Left lung (tissue), 10 donors: Measurements from ENCODE around the gene RPL32. TPM values are rescaled to one million over a fixed set of nuclear protein-coding genes. Genes with fewer than 3 reads are reported as not detected.

Experiments
- ATAC-seq: fragments of 200-7000 bp; cut with Tn5 transposase; one replicate; pipeline ENCODE4 v1.9.1; 2020; ENCODE audit warnings: moderate library complexity
- DNase-seq, 4 donors: peaks; one replicate each; pipeline ENCODE4 v3.0.0-alpha.2; 2013 to 2020
- H3K27ac ChIP-seq, 2 donors: fragments of 200-600 bp; sonication (generic) in 1 of 2; one replicate each; pipeline versions ENCODE4 v1.5.0 to v1.8.0; 2020 to 2021
- H3K27me3 ChIP-seq, 2 donors: fragments of 200-600 bp; sonication (generic) in 1 of 2; one replicate each; pipeline versions ENCODE4 v1.5.0 to v1.8.0; 2020 to 2021
- H3K36me3 ChIP-seq, 2 donors: fragments of 200-600 bp; sonication (generic) in 1 of 2; one replicate each; pipeline versions ENCODE4 v1.5.0 to v1.8.0; 2020 to 2021
- H3K4me1 ChIP-seq, 2 donors: fragments of 200-600 bp; one replicate each; pipeline ENCODE4 v1.8.0; 2021
- H3K4me3 ChIP-seq, 2 donors: fragments of 200-600 bp; sonication (generic) in 1 of 2; one replicate each; pipeline versions ENCODE4 v1.5.0 to v1.8.0; 2020 to 2021; ENCODE audit warnings: mild to moderate bottlenecking in 1 of 2
- H3K9me3 ChIP-seq, 2 donors: fragments of 200-600 bp; sonication (generic) in 1 of 2; one replicate each; pipeline versions ENCODE4 v1.5.0 to v1.8.0; 2020 to 2021
- intact Hi-C, 2 donors: fragments of 100-400 bp; cut with DNase I; formaldehyde crosslinking; loops; one replicate each; pipeline versions ENCODE4 v1.11.2 to v1.14.2; 2022
- polyA plus RNA-seq, 6 donors: library from polyadenylated mRNA; unstranded; fragments of 120-200 nt; gene quantifications; one replicate each; pipeline ENCODE4 v1.2.1, GENCODE V29; 2013; ENCODE audit not compliant: insufficient read length in 6 of 6
- total RNA-seq, 2 donors: library from RNA; stranded (reverse); fragmentation: NEBNext Ultra II Directional; extraction: Animal tissue kit (Norgen Biotek cat#: 25700); gene quantifications; one replicate each; pipeline ENCODE4 v1.2.1, GENCODE V29; 2021
- TF ChIP-seq, protein P1 (sequence below), 2 donors: fragments of 200-600 bp; sonication (generic) in 1 of 2; IDR thresholded peaks; one replicate each; pipeline versions ENCODE4 v1.5.0 to v1.8.0; 2021; ENCODE audit warnings: antibody characterized with exemption in 2 of 2
- donor health status: DM: no; HTN: yes; CAD: no.
- donor health status: DM: no; HTN: no; CAD: no.

Gene RPL32
- total and polyA plus RNA-seq, 8 donors: 1,223 to 2,940 (median 2,469) TPM

GRCh38 chr3:12818273-12818672 is 23.1 kb downstream of the RPL32 start:
- peaks cover 0 to 21% of the 10 kb centered on the region in 2 donors for H3K36me3 ChIP-seq
- TF ChIP-seq, protein P1, sequence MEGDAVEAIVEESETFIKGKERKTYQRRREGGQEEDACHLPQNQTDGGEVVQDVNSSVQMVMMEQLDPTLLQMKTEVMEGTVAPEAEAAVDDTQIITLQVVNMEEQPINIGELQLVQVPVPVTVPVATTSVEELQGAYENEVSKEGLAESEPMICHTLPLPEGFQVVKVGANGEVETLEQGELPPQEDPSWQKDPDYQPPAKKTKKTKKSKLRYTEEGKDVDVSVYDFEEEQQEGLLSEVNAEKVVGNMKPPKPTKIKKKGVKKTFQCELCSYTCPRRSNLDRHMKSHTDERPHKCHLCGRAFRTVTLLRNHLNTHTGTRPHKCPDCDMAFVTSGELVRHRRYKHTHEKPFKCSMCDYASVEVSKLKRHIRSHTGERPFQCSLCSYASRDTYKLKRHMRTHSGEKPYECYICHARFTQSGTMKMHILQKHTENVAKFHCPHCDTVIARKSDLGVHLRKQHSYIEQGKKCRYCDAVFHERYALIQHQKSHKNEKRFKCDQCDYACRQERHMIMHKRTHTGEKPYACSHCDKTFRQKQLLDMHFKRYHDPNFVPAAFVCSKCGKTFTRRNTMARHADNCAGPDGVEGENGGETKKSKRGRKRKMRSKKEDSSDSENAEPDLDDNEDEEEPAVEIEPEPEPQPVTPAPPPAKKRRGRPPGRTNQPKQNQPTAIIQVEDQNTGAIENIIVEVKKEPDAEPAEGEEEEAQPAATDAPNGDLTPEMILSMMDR (IDR thresholded peaks at IDR 0.05): no peak

GRCh38 chr3:12817343-12817710 is 24.0 kb downstream of the RPL32 start:
- Histone ChIP-seq H3K4me1 (no peaks in the 10 kb centered on the region), H3K4me3 (no peak overlapping the region), H3K27ac (no peak overlapping the region), H3K27me3 (no peaks in the 10 kb centered on the region), H3K9me3 (no peaks in the 10 kb centered on the region), H3K36me3 (peaks cover 0 to 21% of the 10 kb centered on the region in 2 donors)
- no peak for ATAC-seq
- DNase-seq: no peak
- intact Hi-C loops: no loop called here
- TF ChIP-seq, protein P1 (IDR thresholded peaks at IDR 0.05): no peak

More at GRCh38 chr3:12818273-12818672, 23.1 kb downstream of the RPL32 start:
- DNase-seq (no peak), ATAC-seq (no peak)
- Histone ChIP-seq H3K4me1 (no peaks in the 10 kb centered on the region), H3K4me3 (no peak overlapping the region), H3K27ac (no peak overlapping the region), H3K9me3 (no peaks in the 10 kb centered on the region), H3K27me3 (no peaks in the 10 kb centered on the region)
- intact Hi-C loops: no loop called here

DNA sequence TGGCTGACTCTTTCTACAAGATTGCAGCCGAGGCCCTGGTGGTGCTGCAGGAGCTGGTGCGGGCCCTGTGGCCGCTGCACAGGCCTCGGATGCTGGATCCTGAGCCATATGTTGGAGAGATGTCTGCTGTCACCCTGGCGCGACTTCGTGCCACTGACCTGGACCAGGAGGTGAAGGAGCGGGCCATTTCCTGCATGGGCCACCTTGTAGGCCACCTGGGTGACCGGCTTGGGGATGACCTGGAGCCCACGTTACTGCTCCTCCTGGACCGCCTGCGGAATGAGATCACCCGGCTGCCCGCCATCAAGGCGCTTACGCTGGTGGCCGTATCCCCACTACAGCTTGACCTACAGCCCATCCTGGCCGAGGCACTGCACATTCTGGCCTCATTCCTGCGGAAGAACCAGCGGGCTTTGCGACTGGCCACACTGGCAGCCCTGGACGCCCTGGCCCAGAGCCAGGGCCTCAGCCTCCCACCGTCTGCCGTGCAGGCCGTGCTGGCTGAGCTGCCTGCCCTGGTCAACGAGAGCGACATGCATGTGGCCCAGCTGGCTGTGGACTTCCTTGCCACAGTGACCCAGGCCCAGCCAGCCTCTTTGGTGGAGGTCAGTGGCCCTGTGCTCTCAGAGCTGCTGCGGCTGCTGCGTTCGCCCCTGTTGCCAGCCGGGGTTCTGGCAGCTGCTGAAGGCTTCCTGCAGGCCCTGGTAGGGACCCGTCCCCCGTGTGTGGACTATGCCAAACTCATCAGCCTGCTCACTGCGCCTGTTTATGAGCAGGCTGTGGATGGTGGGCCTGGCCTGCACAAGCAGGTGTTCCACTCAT is 24.6 kb downstream of the RPL32 start:
- H3K27me3 ChIP-seq: no peaks in the 10 kb centered on the region
- H3K27ac ChIP-seq: no peak overlapping the region
- H3K4me1 ChIP-seq: no peaks in the 10 kb centered on the region
- ATAC-seq (no peak), DNase-seq (no peak)
- intact Hi-C loops: no loop called here
- no peak overlapping the region for H3K4me3 ChIP-seq
- TF ChIP-seq, protein P1 (IDR thresholded peaks at IDR 0.05): no peak
- peaks cover 0 to 21% of the 10 kb centered on the region in 2 donors for H3K36me3 ChIP-seq
- no peaks in the 10 kb centered on the region for H3K9me3 ChIP-seq

DNA sequence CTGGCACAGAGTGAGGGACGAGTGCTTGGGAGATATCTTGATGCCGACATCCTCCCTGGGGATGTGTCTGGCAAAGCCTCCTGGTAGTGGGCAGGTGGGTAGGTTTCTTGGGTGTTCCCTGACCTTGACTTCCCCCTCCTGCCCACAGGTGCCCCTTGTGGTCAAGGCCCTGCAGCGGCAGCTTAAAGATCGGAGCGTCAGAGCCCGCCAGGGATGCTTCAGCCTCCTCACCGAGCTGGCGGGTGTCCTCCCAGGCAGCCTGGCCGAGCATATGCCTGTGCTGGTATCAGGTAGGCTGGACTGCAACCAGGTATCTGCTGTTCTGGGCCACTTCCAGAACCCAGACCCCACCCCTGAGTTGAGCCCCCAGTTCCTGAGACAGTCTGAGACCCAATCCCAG is 25.6 kb downstream of the RPL32 start:
- intact Hi-C loops: no loop called here
- TF ChIP-seq, protein P1 (IDR thresholded peaks at IDR 0.05): no peak
- DNase-seq (no peak), ATAC-seq (no peak)
- Histone ChIP-seq H3K36me3 (peaks cover 0 to 21% of the 10 kb centered on the region in 2 donors), H3K27ac (no peak overlapping the region), H3K4me3 (no peak overlapping the region), H3K4me1 (peaks cover 0 to 5% of the 10 kb centered on the region in 2 donors), H3K27me3 (no peaks in the 10 kb centered on the region), H3K9me3 (no peaks in the 10 kb centered on the region)

DNA sequence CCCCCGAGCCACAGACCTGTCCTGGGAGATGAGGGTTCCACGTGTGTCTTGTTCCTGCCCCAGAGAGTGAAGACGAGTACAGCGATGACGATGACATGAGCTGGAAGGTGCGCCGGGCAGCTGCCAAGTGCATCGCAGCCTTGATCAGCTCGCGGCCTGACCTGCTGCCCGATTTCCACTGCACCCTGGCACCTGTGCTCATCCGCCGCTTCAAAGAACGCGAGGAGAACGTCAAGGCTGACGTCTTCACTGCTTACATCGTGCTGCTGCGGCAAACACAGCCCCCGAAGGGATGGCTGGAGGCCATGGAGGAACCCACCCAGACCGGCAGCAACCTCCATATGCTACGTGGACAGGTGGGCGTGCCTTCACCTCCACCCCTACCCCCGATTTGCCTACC is 26.3 kb downstream of the RPL32 start:
- ATAC-seq: no peak
- Histone ChIP-seq H3K9me3 (no peaks in the 10 kb centered on the region), H3K36me3 (peaks cover 0 to 21% of the 10 kb centered on the region in 2 donors), H3K27ac (no peak overlapping the region), H3K4me3 (no peak overlapping the region), H3K4me1 (peaks cover 0 to 11% of the 10 kb centered on the region in 2 donors), H3K27me3 (no peaks in the 10 kb centered on the region)
- DNase-seq: no peak
- intact Hi-C loops: no loop called here
- TF ChIP-seq, protein P1 (IDR thresholded peaks at IDR 0.05): no peak
